IPS-18c (cell line): Measurements from ENCODE around the gene UGT2B28.
"Not testable (repeated sequence)": the region's sequence is repeated elsewhere in the genome, so short reads cannot be mapped to it uniquely, and the experiment has no call there.

ENCODE experiments used
- H3K4me3 ChIP-seq: 2 replicates; pipeline ENCODE4 v1.7.0; 2013; ENCODE audit warnings: low read depth, mild to moderate bottlenecking, low read length, moderate library complexity; ENCODE audit not compliant: insufficient read depth
- H3K9me3 ChIP-seq: one replicate; pipeline ENCODE4 v1.6.1; 2013; ENCODE audit warnings: mild to moderate bottlenecking, low read length, moderate library complexity; ENCODE audit not compliant: control insufficient read depth, insufficient read depth

Gene UGT2B28

DNA sequence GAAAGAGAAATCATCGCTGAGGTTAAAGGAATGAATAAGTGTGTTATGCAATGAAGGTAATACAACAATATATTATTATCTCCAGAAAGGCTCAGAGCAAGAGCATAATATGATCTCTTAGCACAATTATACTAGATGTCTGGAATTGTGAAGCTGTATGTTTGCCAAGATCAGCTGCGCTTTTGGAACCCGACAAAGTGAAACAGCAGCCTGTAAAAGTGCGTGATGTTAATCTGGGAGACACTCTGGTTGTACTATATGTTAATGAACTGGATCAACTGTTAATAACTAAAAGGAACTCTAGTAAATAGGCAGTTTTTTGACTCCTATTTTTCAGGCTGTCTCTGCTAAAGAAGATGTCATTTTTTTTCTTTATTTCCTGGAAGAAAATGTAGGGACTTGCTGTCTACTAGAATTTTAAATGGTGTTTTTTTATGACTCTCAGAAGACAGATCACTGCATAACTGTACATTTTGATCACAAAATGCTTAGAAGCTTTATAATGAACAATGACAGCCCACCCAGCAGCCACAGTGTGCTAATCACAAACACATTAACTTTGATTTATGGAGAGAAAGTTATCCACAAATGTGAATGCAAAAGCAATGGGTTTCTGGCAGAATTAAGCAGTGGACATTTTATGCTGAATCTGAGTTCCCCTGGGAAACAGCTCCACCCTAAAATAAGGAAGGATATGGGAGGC, 50.2 kb downstream of the UGT2B28 start:
- no peaks in the 10 kb centered on the region for H3K9me3 ChIP-seq
- no peak overlapping the region for H3K4me3 ChIP-seq

DNA sequence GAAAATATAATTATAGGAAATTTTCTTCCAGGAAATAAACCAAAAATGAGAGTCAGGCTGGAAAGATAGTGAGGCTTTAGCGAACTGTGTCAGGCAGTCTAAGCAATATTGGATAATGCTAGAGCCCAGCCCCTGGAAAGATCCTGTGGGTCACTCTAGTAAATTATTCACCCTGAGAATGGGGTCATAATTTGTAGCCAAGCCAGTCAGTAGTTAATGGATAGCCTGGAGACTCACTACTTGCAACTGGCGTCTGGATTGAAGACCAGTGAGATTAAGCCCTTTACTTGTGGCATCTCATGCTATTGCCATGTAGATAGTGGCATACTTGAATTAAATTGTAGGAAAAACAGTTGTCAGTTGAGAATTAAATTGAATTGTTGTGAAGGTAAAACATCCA, 51.0 kb downstream of the UGT2B28 start:
- H3K9me3 ChIP-seq, H3K4me3 ChIP-seq: not testable (repeated sequence)

DNA sequence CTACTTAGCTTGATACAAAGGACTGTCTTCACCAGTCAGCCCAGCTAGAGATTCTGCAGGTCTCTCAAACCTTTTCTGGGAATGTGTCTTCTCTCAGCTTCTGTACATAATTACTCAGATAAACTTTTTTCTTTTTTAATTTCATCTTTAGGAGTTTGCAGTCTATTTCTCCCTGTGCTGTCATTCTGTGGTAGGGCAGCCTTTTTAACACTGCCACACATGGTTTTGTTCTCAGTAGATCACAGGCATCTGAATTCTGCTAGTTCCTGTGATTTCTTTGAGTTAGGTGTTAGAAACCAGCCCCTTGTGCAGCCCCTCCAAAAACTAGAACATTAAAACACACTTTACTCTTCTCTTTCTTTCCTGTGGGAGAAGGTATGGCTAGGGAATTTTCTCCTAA, 55.2 kb downstream of the UGT2B28 start:
- not testable (repeated sequence) for H3K4me3 ChIP-seq, H3K9me3 ChIP-seq

DNA sequence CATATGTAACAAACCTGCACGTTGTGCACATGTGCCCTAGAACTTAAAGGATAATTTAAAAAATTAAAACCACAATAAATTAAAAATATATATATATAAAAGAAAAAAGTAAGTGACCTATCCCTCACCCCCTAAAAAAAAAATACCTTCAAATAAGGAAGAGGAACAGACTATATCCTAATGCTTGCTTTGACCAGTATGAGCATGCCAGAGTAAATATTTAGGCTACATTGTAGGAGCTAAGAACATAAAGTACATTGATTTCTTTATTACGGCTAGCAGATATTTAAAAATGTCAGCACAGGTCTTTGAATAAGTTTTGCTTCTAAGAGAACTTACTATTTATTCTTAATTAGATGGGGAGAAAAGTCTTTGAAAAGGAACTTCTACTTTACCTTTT, 62.8 kb downstream of the UGT2B28 start:
- H3K9me3 ChIP-seq, H3K4me3 ChIP-seq: not testable (repeated sequence)

DNA sequence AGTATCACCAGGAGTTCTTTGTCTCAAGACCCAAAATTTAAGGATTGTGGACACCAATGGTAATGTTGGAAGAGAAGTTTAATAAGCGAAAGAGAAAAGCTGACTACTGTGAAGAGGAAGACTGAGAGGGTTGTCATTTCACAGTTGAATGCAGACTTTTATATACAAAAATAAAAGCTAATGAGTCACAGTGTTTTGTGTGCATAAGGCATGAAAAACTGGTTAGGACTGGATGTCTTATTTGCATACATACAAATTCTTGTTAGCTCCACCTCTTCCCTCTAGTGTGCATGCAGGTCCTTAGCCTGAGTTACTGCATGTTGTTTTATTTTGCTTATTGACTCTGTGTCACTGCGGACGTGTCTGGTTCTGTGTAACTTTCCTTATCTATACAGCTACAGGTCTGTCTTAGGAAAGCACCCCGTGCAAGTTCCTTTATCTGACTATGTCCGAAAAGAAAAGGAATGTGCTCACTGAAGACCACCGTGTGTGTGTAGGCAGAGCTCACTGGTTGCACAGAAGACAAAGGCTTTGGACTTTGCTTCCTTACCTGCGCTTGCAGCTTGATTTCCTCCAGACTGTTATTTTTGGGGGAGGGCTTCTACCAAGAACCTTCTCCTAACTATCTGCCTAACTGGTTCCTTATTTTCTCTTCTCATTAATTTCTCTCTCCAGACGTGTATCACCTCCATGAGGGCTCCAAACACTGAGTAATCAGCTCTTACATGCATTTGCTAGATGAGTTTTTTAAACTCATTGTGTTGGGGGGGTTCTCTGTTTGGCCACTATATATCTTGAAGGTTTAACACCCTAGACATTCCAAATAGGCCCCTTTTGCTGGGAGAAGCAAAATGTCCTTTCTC, 63.5 kb downstream of the UGT2B28 start:
- H3K9me3 ChIP-seq, H3K4me3 ChIP-seq: not testable (repeated sequence)
